ENCODE measurements around the gene GDPGP1.

DNA sequence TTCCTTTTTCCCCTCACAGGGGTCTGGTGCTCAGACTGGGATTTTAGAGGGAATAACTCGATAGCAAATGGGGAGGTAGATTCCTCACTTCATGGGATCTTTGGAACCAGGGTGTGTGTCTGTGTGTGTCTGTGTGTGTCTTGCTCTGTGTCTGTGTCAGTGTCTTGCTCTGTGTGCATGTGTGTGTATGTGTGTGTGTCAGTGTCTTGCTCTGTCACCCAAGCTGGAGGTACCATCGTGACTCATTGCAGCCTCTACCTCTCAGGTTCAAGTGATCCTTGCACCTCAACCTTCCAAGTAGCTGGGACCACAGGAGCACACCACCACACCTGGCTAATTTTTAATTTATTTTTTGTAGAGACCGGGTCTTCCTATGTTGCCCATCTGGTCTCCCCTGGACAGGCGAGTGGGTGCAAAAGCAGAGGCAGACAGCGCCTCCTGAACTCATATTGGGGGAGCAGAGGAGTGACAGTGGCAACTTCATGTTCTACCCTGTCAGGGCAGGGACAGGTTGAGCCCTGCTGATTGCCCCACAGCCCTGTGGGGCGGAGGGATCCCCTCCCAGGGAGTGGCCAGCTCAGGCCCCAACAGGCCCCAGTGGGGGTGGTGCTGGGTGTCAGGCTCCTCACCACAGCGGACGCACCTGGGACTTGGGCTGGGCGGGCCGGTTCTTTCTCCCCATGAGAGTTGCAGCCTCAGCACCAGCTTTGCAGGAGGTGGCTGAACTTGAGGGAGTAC lies 43.2 kb upstream of the GDPGP1 start:
- TF ChIP-seq SMC3 (IDR thresholded peaks at IDR 0.05; ENCODE audit: low read depth, low read length) = no peak
- TF ChIP-seq CHD1 (IDR thresholded peaks at IDR 0.05; ENCODE audit: low read depth, low read length) = no peak
- no peak for TF ChIP-seq POLR2A (IDR thresholded peaks at IDR 0.05; ENCODE audit: low read depth, low read length)
- TF ChIP-seq CTCF (conservative IDR thresholded peaks at IDR 0.05; ENCODE audit: low read depth, low read length) = no peak
